GM23338 (cell line): ENCODE data around the gene G3BP1. TPM values are rescaled to one million over a fixed set of nuclear protein-coding genes. Genes with fewer than 3 reads are reported as not detected.

ENCODE experiments used
- ATAC-seq: fragments of 200-7000 bp; cut with Tn5 transposase; 3 replicates; pipeline ENCODE4 v1.9.1; 2020
- DNase-seq: peaks from one replicate; pipeline ENCODE4 v3.0.0-alpha.2; 2015; ENCODE audit warnings: low spot score
- H2AFZ ChIP-seq: fragments of 200-600 bp; sonication (generic); 2 replicates; pipeline ENCODE4 v1.8.0; 2016; ENCODE audit warnings: antibody characterized with exemption, mild to moderate bottlenecking, moderate library complexity
- H3F3A ChIP-seq: fragments of 200-600 bp; sonication (generic); replicated peaks from 2 replicates; pipeline ENCODE4 v1.8.0; 2017; ENCODE audit warnings: antibody characterized with exemption, mixed run types, low read depth
- H3K27ac ChIP-seq: fragments of 200-600 bp; sonication (generic); 2 replicates; pipeline ENCODE4 v1.6.1; 2016; ENCODE audit warnings: low read depth
- H3K27me3 ChIP-seq: fragments of 200-600 bp; sonication (generic); 2 replicates; pipeline ENCODE4 v1.8.0; 2016; ENCODE audit warnings: mild to moderate bottlenecking, mixed run types, moderate library complexity; ENCODE audit not compliant: insufficient read depth
- H3K36me3 ChIP-seq: fragments of 200-600 bp; sonication (generic); 2 replicates; pipeline ENCODE4 v1.8.0; 2016; ENCODE audit warnings: mild to moderate bottlenecking; ENCODE audit not compliant: insufficient read depth
- H3K4me1 ChIP-seq: fragments of 200-600 bp; sonication (generic); 2 replicates; pipeline ENCODE4 v1.8.0; 2016; ENCODE audit warnings: mild to moderate bottlenecking, moderate library complexity; ENCODE audit not compliant: insufficient read depth
- H3K4me2 ChIP-seq: fragments of 200-600 bp; sonication (generic); 2 replicates; pipeline ENCODE4 v1.7.1; 2017; ENCODE audit warnings: mixed run types
- H3K4me3 ChIP-seq: fragments of 200-600 bp; sonication (generic); 2 replicates; pipeline ENCODE4 v1.6.1; 2016; ENCODE audit warnings: mixed run types
- H3K79me2 ChIP-seq: fragments of 200-600 bp; sonication (generic); replicated peaks from 2 replicates; pipeline ENCODE4 v1.8.0; 2017; ENCODE audit warnings: mild to moderate bottlenecking; ENCODE audit not compliant: insufficient read depth
- H3K9me2 ChIP-seq: fragments of 200-600 bp; sonication (generic); 2 replicates; pipeline ENCODE4 v1.8.0; 2017; ENCODE audit not compliant: insufficient read depth
- H4K20me1 ChIP-seq: fragments of 200-600 bp; sonication (generic); replicated peaks from 2 replicates; pipeline ENCODE4 v1.8.0; 2017; ENCODE audit warnings: mild to moderate bottlenecking; ENCODE audit not compliant: insufficient read depth
- H3K27ac Mint-ChIP-seq: 2 replicates; pipeline ENCODE4 v1.8.0; 2020; ENCODE audit warnings: inconsistent platforms, mild to moderate bottlenecking, moderate library complexity, mixed read lengths
- H3K27me3 Mint-ChIP-seq: 3 replicates; pipeline ENCODE4 v1.8.0; 2022; ENCODE audit warnings: low read depth, mild to moderate bottlenecking, moderate library complexity, mixed read lengths, inconsistent platforms; ENCODE audit not compliant: insufficient read depth, poor library complexity
- H3K36me3 Mint-ChIP-seq: 3 replicates; pipeline ENCODE4 v1.8.0; 2021; ENCODE audit warnings: low read depth, mild to moderate bottlenecking, inconsistent platforms, moderate library complexity, mixed read lengths
- H3K4me1 Mint-ChIP-seq: 3 replicates; pipeline ENCODE4 v1.8.0; 2020; ENCODE audit warnings: mild to moderate bottlenecking, inconsistent platforms, mixed read lengths
- H3K4me3 Mint-ChIP-seq: 3 replicates; pipeline ENCODE4 v1.8.0; 2021; ENCODE audit warnings: moderate library complexity, mild to moderate bottlenecking, inconsistent platforms, mixed read lengths
- H3K9me3 Mint-ChIP-seq: 3 replicates; pipeline ENCODE4 v1.8.0; 2020; ENCODE audit warnings: moderate library complexity, mild to moderate bottlenecking, inconsistent platforms, mixed read lengths
- CTCF ChIP-seq, 2 experiments: fragments of 200-600 bp in 1 of 2; sonication (generic) in 1 of 2; conservative IDR thresholded peaks; 2 replicates each; pipeline versions ENCODE4 v1.5.1 to v1.6.1; 2016 to 2017; ENCODE audit warnings: antibody characterized with exemption in 2 of 2, low read depth in 2 of 2, mild to moderate bottlenecking in 2 of 2, moderate library complexity in 1 of 2
- JUNB ChIP-seq: IDR thresholded peaks from one replicate; pipeline ENCODE4 v1.6.1; 2016; ENCODE audit warnings: antibody characterized with exemption; ENCODE audit not compliant: unreplicated experiment
- STAT1 ChIP-seq: IDR thresholded peaks from one replicate; pipeline ENCODE4 v1.6.1; 2016; ENCODE audit warnings: antibody characterized with exemption; ENCODE audit not compliant: unreplicated experiment
- ZNF331 ChIP-seq: fragments of 250-450 bp; sonication (Bioruptor Pico); IDR thresholded peaks from 2 replicates; pipeline ENCODE4 v1.5.0; 2020; ENCODE audit warnings: low read depth, mild to moderate bottlenecking, moderate library complexity
- ZNF462 ChIP-seq: fragments of 250-450 bp; sonication (Bioruptor Pico); IDR thresholded peaks from 2 replicates; pipeline ENCODE4 v1.5.0; 2020; ENCODE audit warnings: mild to moderate bottlenecking, moderate library complexity
- polyA plus RNA-seq: library from polyadenylated mRNA; unstranded; fragments of >200 nt; fragmentation: Nextera tagmentation; extraction: Ambion mirVana; gene quantifications from 2 replicates; pipeline ENCODE4 v1.2.1, GENCODE V29; 2016
- total RNA-seq: library from RNA; depleted of rRNA; stranded (reverse); fragments of >200 nt; shearing (Covaris generic); gene quantifications from 2 replicates; pipeline ENCODE4 v1.2.3, GENCODE V29; 2014

The G3BP1 gene
- total and polyA plus RNA-seq, 2 experiments from 2014 or later = 183 to 323 TPM

GRCh38 chr5:151822141-151822540 lies 50.4 kb downstream of the G3BP1 start (continued):
- TF ChIP-seq ZNF462 (CRISPR knock-in tag) = no peak
- TF ChIP-seq STAT1 = no peak
- TF ChIP-seq JUNB = no peak

GRCh38 chr5:151825445-151825844 lies 53.7 kb downstream of the G3BP1 start:
- Histone ChIP-seq H3F3A (no peaks in the 10 kb centered on the region), H4K20me1 (peaks cover 11% of the 10 kb centered on the region; the same call in 1 of the 2 replicates), H3K27ac (no peak overlapping the region), H3K9me2 (no peaks in the 10 kb centered on the region; the same call in 1 of the 2 replicates), H3K36me3 (no peaks in the 10 kb centered on the region), H3K4me1 (peaks cover 5% of the 10 kb centered on the region), H3K79me2 (no peaks in the 10 kb centered on the region), H3K4me3 (no peak overlapping the region), H3K4me2 (no peak overlapping the region), H2AFZ (no peak overlapping the region), H3K27me3 (no peaks in the 10 kb centered on the region)
- TF ChIP-seq ZNF331 (no peak), CTCF (conservative IDR thresholded peaks at IDR 0.05; ENCODE audit: low read depth in 2 of 2) (peak; percentile 92 to 96)
- peaks cover 8% of the 10 kb centered on the region; the same call in 2 of the 3 replicates for H3K9me3 Mint-ChIP-seq
- peaks cover 5% of the 10 kb centered on the region for H3K4me1 Mint-ChIP-seq
- ATAC-seq (peak; percentile 91), DNase-seq (peak; percentile 84)
- no peak overlapping the region for H3K27ac Mint-ChIP-seq
- peaks cover 3% of the 10 kb centered on the region for H3K27me3 Mint-ChIP-seq
- peaks cover 31% of the 10 kb centered on the region for H3K36me3 Mint-ChIP-seq
- H3K4me3 Mint-ChIP-seq = no peak overlapping the region
